Nephron (organoid): ENCODE measurements around the gene ANKRD33B.

Experiments
- H3K27ac Mint-ChIP-seq, 3 experiments: 2 replicates each; pipeline ENCODE4 v1.8.0; 2020; ENCODE audit warnings: mixed read lengths in 3 of 3, mild to moderate bottlenecking in 2 of 3, moderate library complexity in 1 of 3
- H3K27me3 Mint-ChIP-seq: 2 replicates; pipeline ENCODE4 v1.8.0; 2021; ENCODE audit warnings: low read depth, mild to moderate bottlenecking, moderate library complexity, mixed read lengths
- H3K36me3 Mint-ChIP-seq: 2 replicates; pipeline ENCODE4 v1.8.0; 2020; ENCODE audit warnings: low read depth, mixed read lengths
- H3K4me1 Mint-ChIP-seq: 2 replicates; pipeline ENCODE4 v1.8.0; 2020; ENCODE audit warnings: mixed read lengths
- H3K4me3 Mint-ChIP-seq, 3 experiments: 2 replicates each; pipeline ENCODE4 v1.8.0; 2020; ENCODE audit warnings: mild to moderate bottlenecking in 3 of 3, mixed read lengths in 3 of 3, moderate library complexity in 2 of 3
- H3K9me3 Mint-ChIP-seq: 2 replicates; pipeline ENCODE4 v1.8.0; 2020; ENCODE audit warnings: mixed read lengths
- TF ChIP-seq, protein P1 (sequence below), 3 experiments: fragments of 200-600 bp; sonication (generic); IDR thresholded peaks; one replicate each; pipeline ENCODE4 v1.5.0; 2021; ENCODE audit warnings: antibody characterized with exemption in 3 of 3; ENCODE audit not compliant: unreplicated experiment in 3 of 3

The ANKRD33B gene

DNA sequence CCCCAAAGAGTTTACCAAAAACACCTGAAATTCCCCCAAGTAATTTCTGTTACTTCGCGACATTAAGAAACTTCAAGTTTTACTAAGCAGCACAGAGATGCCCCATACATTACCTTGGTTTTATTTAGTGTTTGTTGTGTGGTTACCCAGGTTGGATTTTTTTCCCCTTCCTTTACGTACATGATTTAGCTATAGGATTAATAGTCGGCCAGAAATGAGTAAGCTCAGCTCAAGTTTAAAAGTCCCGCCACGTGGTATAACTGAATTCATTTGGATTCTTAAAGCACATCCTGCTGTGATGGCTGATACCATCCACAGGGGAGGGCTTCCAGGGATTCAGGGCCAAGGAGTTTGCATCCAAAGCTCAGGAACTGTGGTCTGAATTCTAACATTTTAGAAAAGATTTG, 121.2 kb downstream of the ANKRD33B start:
- Mint-ChIP-seq H3K27ac (no peak overlapping the region), H3K36me3 (peaks cover 60% of the 10 kb centered on the region), H3K27me3 (no peaks in the 10 kb centered on the region), H3K4me1 (no peaks in the 10 kb centered on the region), H3K9me3 (peaks cover 15% of the 10 kb centered on the region), H3K4me3 (no peak overlapping the region)
- TF ChIP-seq, protein P1, sequence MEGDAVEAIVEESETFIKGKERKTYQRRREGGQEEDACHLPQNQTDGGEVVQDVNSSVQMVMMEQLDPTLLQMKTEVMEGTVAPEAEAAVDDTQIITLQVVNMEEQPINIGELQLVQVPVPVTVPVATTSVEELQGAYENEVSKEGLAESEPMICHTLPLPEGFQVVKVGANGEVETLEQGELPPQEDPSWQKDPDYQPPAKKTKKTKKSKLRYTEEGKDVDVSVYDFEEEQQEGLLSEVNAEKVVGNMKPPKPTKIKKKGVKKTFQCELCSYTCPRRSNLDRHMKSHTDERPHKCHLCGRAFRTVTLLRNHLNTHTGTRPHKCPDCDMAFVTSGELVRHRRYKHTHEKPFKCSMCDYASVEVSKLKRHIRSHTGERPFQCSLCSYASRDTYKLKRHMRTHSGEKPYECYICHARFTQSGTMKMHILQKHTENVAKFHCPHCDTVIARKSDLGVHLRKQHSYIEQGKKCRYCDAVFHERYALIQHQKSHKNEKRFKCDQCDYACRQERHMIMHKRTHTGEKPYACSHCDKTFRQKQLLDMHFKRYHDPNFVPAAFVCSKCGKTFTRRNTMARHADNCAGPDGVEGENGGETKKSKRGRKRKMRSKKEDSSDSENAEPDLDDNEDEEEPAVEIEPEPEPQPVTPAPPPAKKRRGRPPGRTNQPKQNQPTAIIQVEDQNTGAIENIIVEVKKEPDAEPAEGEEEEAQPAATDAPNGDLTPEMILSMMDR (IDR thresholded peaks at IDR 0.05; ENCODE audit: unreplicated experiment in 3 of 3) = no peak

DNA sequence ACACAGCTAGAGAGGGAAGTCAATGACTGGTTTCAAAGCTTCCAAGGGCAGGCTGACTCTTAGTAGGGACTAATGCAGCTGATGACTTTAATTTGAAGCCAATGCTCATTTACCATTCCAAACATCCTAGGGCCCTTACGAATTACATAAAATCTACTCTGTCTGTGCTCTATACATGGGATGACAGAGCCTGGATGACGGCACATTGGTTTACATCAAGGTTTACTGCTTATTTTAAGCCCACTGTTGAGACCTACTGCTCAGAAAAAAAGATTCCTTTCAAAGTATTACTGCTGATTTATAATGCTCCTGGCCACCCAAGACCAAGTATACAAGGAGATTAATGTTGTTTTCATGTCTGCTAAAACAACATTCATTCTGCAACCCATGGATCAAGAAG, 123.0 kb downstream of the ANKRD33B start:
- Mint-ChIP-seq H3K27ac (no peak overlapping the region), H3K27me3 (no peaks in the 10 kb centered on the region), H3K4me1 (no peaks in the 10 kb centered on the region), H3K4me3 (no peak overlapping the region), H3K36me3 (peaks cover 61% of the 10 kb centered on the region), H3K9me3 (peaks cover 17% of the 10 kb centered on the region)
- TF ChIP-seq, protein P1 (IDR thresholded peaks at IDR 0.05; ENCODE audit: unreplicated experiment in 3 of 3) = no peak

DNA sequence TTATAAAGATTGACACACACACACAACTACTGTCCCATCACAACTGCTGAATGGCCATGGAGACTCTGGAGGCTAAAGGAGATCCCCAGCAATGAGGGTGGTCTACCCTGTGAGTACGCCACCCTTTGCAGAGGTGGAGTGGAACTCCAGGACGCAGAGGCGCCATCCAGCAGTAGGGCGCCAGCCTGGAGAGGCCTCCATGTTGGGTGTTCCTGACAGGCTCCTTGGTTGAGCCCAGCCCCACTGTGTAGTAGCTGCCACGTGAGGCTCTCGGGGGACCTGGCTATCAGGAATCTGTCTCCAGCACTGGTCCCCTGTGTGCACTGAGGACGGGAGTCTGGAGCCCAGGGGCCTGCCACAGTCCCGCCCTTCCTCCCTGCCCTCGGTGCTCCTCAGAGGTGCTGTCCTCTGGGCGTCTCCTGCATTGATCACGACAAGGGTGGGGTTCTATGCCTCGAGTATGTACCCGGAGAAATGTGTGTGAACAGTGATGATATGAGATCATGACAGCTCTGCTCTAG, 124.8 kb downstream of the ANKRD33B start:
- H3K27ac Mint-ChIP-seq = no peak overlapping the region
- no peaks in the 10 kb centered on the region for H3K27me3 Mint-ChIP-seq
- TF ChIP-seq, protein P1 (IDR thresholded peaks at IDR 0.05; ENCODE audit: unreplicated experiment in 3 of 3) = no peak
- H3K4me1 Mint-ChIP-seq = peaks cover 6% of the 10 kb centered on the region
- H3K9me3 Mint-ChIP-seq = peaks cover 17% of the 10 kb centered on the region
- H3K4me3 Mint-ChIP-seq = no peak overlapping the region
- peaks cover 58% of the 10 kb centered on the region for H3K36me3 Mint-ChIP-seq

DNA sequence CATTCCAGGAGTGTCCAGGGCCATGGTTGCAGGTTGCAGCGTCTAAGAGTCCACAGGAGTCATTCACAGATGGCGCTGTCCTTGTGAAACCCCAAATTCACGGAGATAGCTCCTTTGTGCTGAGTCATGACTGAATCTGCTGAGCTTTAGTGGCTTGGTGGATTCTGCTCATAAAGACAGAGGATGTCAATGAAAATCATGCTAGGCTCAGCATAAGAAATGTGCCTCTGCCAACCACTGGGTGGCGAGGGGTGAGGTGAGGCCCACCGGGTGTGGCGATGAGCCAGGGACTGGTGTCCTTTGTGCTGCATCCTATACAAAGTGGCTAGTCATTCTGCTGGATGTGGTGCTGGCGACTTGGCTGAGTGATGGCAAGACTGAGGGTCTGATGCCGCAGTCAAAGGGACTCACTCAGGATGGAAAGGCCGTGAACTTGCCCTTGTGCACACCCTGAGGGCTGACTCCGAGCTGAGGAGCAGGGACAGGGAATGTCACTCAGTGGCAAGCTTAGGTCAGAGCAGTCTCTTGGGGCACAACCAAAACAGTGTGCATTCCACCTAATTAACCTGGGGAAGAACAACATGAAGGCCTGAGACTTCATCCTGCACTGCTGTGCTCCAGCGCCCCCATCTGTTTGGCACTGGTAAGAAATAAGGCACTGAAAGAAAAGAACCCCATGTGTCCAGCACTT, 125.7 kb downstream of the ANKRD33B start:
- H3K27ac Mint-ChIP-seq = no peak overlapping the region
- TF ChIP-seq, protein P1 (IDR thresholded peaks at IDR 0.05; ENCODE audit: unreplicated experiment in 3 of 3) = no peak
- no peak overlapping the region for H3K4me3 Mint-ChIP-seq
- peaks cover 52% of the 10 kb centered on the region for H3K36me3 Mint-ChIP-seq
- H3K9me3 Mint-ChIP-seq = peaks cover 17% of the 10 kb centered on the region
- H3K27me3 Mint-ChIP-seq = no peaks in the 10 kb centered on the region
- peaks cover 6% of the 10 kb centered on the region for H3K4me1 Mint-ChIP-seq

DNA sequence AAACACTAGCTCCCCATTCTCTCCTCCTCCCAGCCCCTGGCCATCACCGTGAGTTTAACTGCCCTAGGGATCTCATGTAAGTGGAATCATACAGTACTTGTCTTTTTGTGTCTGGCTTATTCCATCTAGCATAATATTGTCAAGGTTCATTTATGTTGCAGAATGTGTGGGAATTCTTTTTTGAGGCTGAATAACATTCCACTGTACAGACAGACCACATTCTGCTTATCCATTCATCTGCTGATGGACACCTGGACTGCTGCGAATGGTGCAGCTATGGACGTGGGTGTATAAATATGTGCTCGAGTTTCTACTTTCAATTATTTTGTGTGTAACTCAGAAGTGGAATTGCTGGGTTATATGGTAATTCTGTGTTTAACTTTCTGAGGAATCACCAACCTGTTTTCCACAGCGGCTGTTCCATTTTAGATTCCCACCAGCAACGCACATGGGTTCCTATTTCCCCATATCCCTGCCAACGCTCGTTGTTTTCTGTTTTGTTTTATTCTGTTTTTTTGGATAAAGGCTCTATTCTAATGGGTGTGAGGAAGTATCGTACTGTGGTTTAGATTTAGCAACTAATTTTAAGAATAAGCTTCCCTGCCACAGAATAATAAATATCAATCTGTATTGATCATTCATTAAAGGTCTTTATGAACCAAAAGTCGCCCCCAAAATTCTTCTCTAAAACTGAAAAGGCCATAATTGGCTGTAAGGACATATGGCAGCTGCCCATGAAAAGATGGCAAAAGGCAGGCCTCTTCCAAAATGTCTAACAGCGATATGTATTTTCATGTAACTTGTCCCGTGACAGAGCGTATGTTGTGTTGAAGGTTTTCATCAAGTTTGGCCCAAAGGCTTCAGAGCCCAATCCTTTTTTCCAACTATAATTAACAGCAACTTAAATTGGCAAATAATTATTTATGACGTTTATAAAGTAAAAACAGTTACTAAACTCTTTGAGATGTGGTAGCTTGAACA, 126.9 kb downstream of the ANKRD33B start:
- Mint-ChIP-seq H3K27ac (no peak overlapping the region), H3K4me3 (no peak overlapping the region), H3K27me3 (no peaks in the 10 kb centered on the region), H3K36me3 (peaks cover 39% of the 10 kb centered on the region), H3K9me3 (peaks cover 17% of the 10 kb centered on the region), H3K4me1 (peaks cover 13% of the 10 kb centered on the region)
- TF ChIP-seq, protein P1 (IDR thresholded peaks at IDR 0.05; ENCODE audit: unreplicated experiment in 3 of 3) = no peak
